Right ventricle myocardium superior (tissue), 1 donor: ENCODE data around the gene NEURL1B. TPM values are rescaled to one million over a fixed set of nuclear protein-coding genes. Genes with fewer than 3 reads are reported as not detected.

Experiments used
- ATAC-seq: fragments of 200-7000 bp; cut with Tn5 transposase; one replicate; pipeline ENCODE4 v1.9.1; 2020; ENCODE audit warnings: mild to moderate bottlenecking; ENCODE audit not compliant: poor library complexity
- DNase-seq: peaks from one replicate; pipeline ENCODE4 v3.0.0-alpha.2; 2020
- intact Hi-C: fragments of 100-400 bp; cut with DNase I; formaldehyde crosslinking; loops from one replicate; pipeline ENCODE4 v1.11.2; 2022
- total RNA-seq: library from RNA; stranded (reverse); fragmentation: NEBNext Ultra II Directional; extraction: Animal tissue kit (Norgen Biotek cat#: 25700); gene quantifications from one replicate; pipeline ENCODE4 v1.2.1, GENCODE V29; 2021
- donor health status: DM: no; HTN: yes; CAD: no; lungs with severe emphysema.

Gene NEURL1B
- total RNA-seq, 1 donor from 2014 or later = 28.8 TPM

DNA sequence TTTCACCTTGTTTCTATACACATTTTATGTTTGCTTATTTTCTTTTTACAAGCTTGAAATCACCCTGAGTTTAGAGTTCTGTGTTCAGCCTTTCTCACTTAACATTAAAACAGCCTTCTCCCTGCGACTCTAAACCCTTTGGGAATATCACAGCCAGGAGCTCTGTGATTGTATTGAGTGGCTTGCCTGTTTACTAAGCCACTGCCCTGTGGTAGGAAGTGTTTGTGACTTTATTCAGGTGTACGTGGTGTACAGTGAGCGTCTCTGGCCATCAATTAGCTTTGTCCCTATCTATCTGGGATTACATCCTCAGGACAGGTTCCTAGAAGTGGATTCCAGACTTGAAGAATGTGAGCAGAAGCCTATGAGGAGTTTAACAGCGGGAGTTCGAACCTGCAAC lies 11.0 kb upstream of the NEURL1B start:
- DNase-seq (no peak), ATAC-seq (no peak)
- intact Hi-C loops = no loop called here

GRCh38 chr5:172630482-172630881 lies 10.6 kb upstream of the NEURL1B start:
- ATAC-seq (no peak), DNase-seq (no peak)
- intact Hi-C loops = no loop called here

GRCh38 chr5:172630986-172631385 lies 10.1 kb upstream of the NEURL1B start:
- intact Hi-C loops = no loop called here
- no peak for DNase-seq
- ATAC-seq = no peak

DNA sequence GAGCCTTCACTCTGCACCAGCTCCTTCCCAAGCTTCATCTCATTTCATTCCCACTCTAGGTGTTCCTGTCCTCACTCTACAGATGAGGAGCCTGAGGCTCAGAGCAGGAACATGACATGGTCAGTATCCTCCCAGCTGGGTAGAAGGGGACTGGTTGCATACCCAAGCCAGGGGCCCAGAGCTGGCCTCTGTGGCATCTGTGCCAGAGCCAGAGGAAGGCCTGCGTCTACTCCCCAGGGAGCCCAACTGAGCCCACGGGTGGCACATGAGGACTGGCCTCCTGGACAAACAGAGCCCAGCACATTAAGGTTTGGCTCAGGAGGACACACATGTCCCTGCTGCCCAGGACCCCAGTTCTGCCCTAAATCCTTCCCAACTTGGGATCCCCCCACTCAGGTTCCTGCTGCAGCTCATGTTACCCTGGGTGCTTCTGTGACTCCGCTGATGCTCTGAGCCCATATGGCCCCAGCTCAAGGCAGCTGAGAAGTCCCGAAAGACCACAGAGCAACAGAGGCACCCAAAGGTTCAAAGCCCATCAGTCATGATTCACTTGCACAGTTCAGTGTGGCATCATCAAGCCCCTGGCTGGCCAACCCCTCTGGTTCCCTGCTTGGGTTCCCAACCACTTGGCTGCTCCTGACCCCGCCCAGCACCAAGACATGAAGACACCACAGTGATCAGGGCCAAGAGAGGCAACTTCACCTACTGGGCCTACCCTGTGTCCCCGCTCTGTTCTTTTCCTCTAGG lies 8.5 kb upstream of the NEURL1B start:
- ATAC-seq = no peak
- DNase-seq = no peak
- intact Hi-C loops = no loop called here

GRCh38 chr5:172633403-172633970 lies 7.6 kb upstream of the NEURL1B start:
- intact Hi-C loops = no loop called here
- ATAC-seq (no peak), DNase-seq (no peak)

- DNase-seq = no peak
- no peak for ATAC-seq
- intact Hi-C loops = no loop called here
These were observed 6.8 kb upstream of the NEURL1B start for GRCh38 chr5:172634106-172634899.

GRCh38 chr5:172635038-172635437 lies 6.0 kb upstream of the NEURL1B start:
- no peak for DNase-seq
- intact Hi-C loops = no loop called here
- no peak for ATAC-seq

DNA sequence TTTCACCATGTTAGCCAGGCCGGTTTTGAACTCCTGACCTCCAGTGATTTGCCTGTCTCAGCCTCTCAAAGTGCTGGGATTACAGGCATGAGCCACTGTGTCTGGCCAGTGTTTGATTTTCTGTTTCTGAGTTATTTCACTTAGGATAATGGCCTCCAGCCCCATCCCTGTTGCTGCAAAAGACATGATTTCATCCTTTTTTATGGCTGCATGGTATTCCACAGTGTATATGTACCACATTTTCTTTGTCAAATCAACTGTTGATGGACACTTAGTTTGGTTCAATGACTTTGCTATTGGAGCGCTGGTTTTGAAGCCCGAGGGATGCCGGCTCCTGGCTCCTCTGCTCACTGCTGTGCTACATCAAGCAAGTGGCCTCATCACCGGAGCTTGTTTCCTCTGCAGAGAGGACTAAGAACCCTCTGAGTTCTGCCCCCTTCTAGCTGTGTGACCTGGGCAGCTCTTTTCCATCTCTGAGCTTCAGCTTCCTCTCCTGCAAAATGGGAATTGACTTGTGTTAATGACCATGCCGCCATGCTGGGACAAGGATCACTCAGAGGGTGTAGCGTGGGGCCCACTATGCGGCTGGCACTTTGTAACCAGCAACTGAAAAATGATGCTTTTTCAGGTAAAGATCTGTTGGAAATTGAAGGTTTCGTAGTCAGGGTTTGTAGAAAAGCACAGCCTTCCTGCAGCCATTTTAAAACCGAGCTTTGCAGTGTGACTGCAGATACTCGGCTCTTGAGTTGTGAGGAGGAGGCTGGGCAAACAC lies 4.6 kb upstream of the NEURL1B start:
- intact Hi-C loops = no loop called here
- no peak for ATAC-seq
- DNase-seq = no peak

- peak; percentile 54 for ATAC-seq
- intact Hi-C loops = no loop called here
- peak; percentile 61 for DNase-seq
These were observed 3.9 kb upstream of the NEURL1B start for GRCh38 chr5:172637110-172637580.

GRCh38 chr5:172637740-172638139 lies 3.3 kb upstream of the NEURL1B start:
- DNase-seq = no peak
- ATAC-seq = no peak
- intact Hi-C loops = no loop called here

- DNase-seq = no peak
- ATAC-seq = no peak
- intact Hi-C loops = no loop called here
These were observed 2.8 kb upstream of the NEURL1B start for GRCh38 chr5:172638209-172638768.

- no peak for DNase-seq
- ATAC-seq = no peak
- intact Hi-C loops = loop anchor here (5.0 to 10.0 kb wide), 2 partner anchors 55 to 163 kb away; no protein-coding TSS in a partner anchor
These were observed 924 bp upstream of the NEURL1B start for GRCh38 chr5:172640139-172640538.

- intact Hi-C loops = loop anchor here (5.0 to 10.0 kb wide), 2 partner anchors 57 to 164 kb away; no protein-coding TSS in a partner anchor
- ATAC-seq = peak; percentile 11
- no peak for DNase-seq
These were observed 442 bp downstream of the NEURL1B start for GRCh38 chr5:172641359-172642050.

DNA sequence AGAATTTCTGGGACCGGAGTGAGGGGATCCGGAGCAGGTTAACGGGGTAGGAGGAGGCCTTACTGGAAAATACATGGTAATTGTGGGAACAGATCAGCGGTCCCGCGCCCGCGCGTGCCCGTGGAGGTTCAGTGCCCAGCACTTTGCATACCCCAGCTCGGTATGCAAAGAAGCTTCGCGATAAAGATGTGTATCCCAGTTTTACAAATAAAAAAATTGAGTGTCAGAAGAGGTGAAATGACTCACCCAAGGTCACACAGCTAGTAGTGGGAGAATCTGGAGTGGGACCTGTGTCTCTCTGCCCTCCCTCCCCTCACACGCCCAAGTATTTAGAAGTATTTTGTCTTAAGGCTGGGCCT lies 967 bp downstream of the NEURL1B start:
- ATAC-seq (no peak), DNase-seq (no peak)
- intact Hi-C loops = loop anchor here (5.0 to 10.0 kb wide), 2 partner anchors 57 to 165 kb away; no protein-coding TSS in a partner anchor

DNA sequence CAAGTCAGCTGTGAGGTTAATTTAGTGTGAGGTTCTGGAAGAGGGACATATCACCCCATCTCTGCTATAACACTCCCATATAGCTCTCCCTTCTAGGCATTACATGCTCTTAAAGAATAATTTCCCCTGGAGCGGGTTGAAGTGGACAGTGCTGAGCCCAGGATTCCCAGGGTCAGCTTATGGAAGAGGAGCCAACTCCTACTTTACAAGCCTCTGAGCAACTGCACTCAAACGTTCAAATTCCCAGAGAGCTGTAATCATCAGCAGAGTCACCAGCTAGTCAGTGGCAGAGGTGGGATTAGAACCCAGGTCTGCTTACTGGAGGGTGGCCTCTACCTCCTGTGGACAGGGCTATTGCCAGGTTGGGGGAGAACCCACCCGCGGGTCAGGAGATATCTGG lies 1.4 kb downstream of the NEURL1B start:
- no peak for DNase-seq
- intact Hi-C loops = loop anchor here (5.0 to 10.0 kb wide), 2 partner anchors 58 to 165 kb away; no protein-coding TSS in a partner anchor
- ATAC-seq = no peak

- ATAC-seq (peak; percentile 27), DNase-seq (no peak)
- intact Hi-C loops = loop anchor here (5.0 to 10.0 kb wide), 2 partner anchors 58 to 166 kb away; no protein-coding TSS in a partner anchor
These were observed 2.1 kb downstream of the NEURL1B start for GRCh38 chr5:172642926-172643871.

DNA sequence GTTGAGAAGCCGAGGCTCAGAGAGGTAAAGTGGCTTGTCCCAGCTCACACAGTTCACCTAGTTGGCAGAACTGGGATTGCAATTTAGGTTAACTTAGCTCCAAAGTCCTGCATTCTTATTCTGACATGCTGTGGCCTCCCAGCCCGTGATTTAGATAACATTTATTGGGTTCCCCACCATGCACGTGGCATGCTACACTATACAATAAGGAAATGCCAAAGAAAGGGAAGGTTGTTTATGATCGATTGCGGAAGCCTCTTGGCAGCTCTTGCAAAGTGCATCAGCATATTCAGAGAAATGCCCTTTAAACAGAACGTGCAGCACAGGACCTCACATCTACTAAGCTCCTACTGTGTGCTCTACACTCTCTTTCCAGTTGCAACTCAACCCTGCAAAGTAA lies 3.2 kb downstream of the NEURL1B start:
- DNase-seq (no peak), ATAC-seq (no peak)
- intact Hi-C loops = loop anchor here (5.0 to 10.0 kb wide), 2 partner anchors 59 to 167 kb away; no protein-coding TSS in a partner anchor
